IMR-90 (cell line): ENCODE results near the gene ICAM4.

Source experiments
- CTCF ChIP-seq: conservative IDR thresholded peaks from 2 replicates; pipeline ENCODE4 v1.5.1; 2012; ENCODE audit warnings: mild to moderate bottlenecking, low read depth, low read length, improper control_type of control experiment
- NFE2L2 ChIP-seq: fragments of 150-350 bp; IDR thresholded peaks from 2 replicates; pipeline ENCODE4 v1.6.1; 2016; ENCODE audit warnings: low read depth, mild to moderate bottlenecking, low read length
- POLR2A ChIP-seq: IDR thresholded peaks from 2 replicates; pipeline ENCODE4 v1.6.1; 2012; ENCODE audit warnings: mild to moderate bottlenecking, low read depth, low read length
- USF2 ChIP-seq: fragments of 150-350 bp; IDR thresholded peaks from 2 replicates; pipeline ENCODE4 v1.6.1; 2017; ENCODE audit warnings: mild to moderate bottlenecking, antibody characterized with exemption, low read length, low read depth

- no peak for TF ChIP-seq POLR2A
- no peak for TF ChIP-seq USF2
- TF ChIP-seq CTCF, result no peak
- no peak for TF ChIP-seq NFE2L2
Measured at GRCh38 chr19:10288662-10289166, 2.0 kb downstream of the ICAM4 start.
